ENCODE results near the gene DBNDD1. TPM values are rescaled to one million over a fixed set of nuclear protein-coding genes. Genes with fewer than 3 reads are reported as not detected.
A peak's percentile ranks its signal among the peaks of the same experiment; 100 is the strongest.

Gene DBNDD1, protein sequence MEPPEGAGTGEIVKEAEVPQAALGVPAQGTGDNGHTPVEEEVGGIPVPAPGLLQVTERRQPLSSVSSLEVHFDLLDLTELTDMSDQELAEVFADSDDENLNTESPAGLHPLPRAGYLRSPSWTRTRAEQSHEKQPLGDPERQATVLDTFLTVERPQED
- total RNA-seq (28.2 and 33.6 TPM in 2 replicates), polyA plus RNA-seq (45.7 and 54.7 TPM in 2 replicates), polyA minus RNA-seq (17.0 and 21.8 TPM in 2 replicates), Bru-seq, nascent RNA (percentile 42 among the genes with signal in this experiment), BruChase-seq, experiment 1, labeled RNA remaining after a 6-hour chase (percentile 64 among the genes with signal in this experiment), BruChase-seq, experiment 2, labeled RNA remaining after a 2-hour chase (percentile 50 among the genes with signal in this experiment)
- 35.7 and 43.8 TPM in 2 replicates for polyA plus RNA-seq (2011; cell fraction: cytosol; rRNA removed)
- 14.7 and 17.6 TPM in 2 replicates for polyA plus RNA-seq (2011; cell fraction: nucleus; rRNA removed)
- 35.8 and 43.3 TPM in 2 replicates for polyA plus RNA-seq (2012)
- 4.5 TPM for polyA minus RNA-seq (2011; cell fraction: cytosol; rRNA and poly(A)+ RNA removed)
- polyA minus RNA-seq (2011; cell fraction: nucleus; rRNA and poly(A)+ RNA removed) = 4.8 and 7.1 TPM in 2 replicates
- long read RNA-seq, transcript DBNDD1-207 (1 exons, 2,889 nt) = minor isoform, 16 of 106 reads
- long read RNA-seq, transcript DBNDD1-201 (4 exons, 2,079 nt) = major isoform, 79 of 106 reads
- long read RNA-seq, partial matches to known transcripts = 0 of 106 reads
- long read RNA-seq, other reads (novel, unspliced or antisense) = 7 of 106 reads

DNA sequence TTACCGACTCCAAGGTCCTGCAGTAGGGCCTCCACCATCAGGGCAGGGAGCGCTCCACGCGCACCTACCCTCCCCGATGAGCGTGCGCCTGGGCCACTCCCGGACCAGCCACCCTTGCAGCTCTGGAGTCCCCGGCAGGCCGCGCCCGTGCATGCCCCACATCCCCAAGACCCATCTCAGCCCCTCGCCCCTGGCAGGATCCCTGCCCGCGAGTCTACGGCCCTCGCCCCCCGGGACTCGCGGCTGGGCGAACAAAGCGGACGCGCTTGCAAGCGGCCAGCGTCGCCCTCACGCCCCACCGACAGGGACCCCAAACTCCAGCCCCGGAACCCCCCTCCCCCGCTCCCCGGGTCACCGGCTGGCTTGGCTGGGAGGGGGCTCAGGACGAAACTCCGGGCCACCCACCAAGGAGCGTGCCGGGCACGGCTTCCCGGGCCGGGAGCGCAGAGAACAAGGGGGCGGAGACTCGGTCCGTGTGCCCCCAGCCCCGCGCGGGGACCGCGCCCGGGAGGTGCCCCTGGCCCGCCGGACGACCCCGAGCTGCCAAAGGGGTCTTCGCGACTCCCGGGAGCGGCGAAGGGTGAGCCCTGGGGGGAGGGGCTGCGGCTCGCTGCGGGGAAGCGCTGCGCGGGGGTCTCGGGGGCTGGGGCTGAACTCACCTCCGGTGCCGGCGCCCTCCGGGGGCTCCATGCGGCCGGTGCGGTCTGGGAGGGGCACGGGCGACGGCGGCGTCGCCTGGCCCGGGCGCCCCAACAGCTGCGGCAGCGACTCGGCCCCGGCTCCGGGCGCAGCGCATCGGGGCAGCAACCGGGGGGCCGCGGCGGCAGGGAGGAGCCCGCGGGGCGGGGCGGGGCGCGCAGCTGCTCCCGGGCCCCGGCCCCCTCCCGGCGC, at the start of gene DBNDD1:
Gene DBNDD1 (minus strand): TSS at position 805 of the 891 bp plus-strand sequence. CDS start 115 bp downstream, at position 690.
- intact Hi-C loops (cut with micrococcal nuclease) = loop anchor here (2.0 kb wide), 1 partner anchor 70 kb away; the partner anchor contains the start of gene DEF8
- no peaks in the 10 kb centered on the region for H3K27me3 ChIP-seq (ENCODE audit: control insufficient read depth in 2 of 2, insufficient read depth in 2 of 2, low read length in 2 of 2)
- dilution Hi-C loops (cut with MboI; ENCODE audit: extremely low pct_ligation_motif_present, low sequenced_read_pairs) = no loop called here
- H3K9me3 ChIP-seq (replicated peaks; ENCODE audit: control insufficient read depth, insufficient read depth, low read length) = no peaks in the 10 kb centered on the region
- H3K79me2 ChIP-seq (ENCODE audit: control insufficient read depth, insufficient read depth, low read length) = peaks cover 8% of the 10 kb centered on the region
- no peaks in the 10 kb centered on the region for H4K20me1 ChIP-seq (replicated peaks; ENCODE audit: control insufficient read depth, extremely low read depth, insufficient read depth, low read length)
- no peak within 1 kb of the TSS for H3K27ac ChIP-seq (ENCODE audit: insufficient read depth, low read depth, low read length)
- DNase-seq (ENCODE audit: low read depth, low spot score) (peak; percentile 30), FAIRE-seq (peak; percentile 28)
- no TSS peak for BruUV-seq (replicated peaks)
- H3K4me3 ChIP-seq (replicated peaks in 1 of 3; ENCODE audit: insufficient read depth in 1 of 3, low read depth in 1 of 3, low read length in 3 of 3) = peak within 1 kb of the TSS; percentile 50 to 81 (median 76)
- H3K36me3 ChIP-seq (ENCODE audit: control insufficient read depth in 2 of 2, extremely low read depth in 1 of 2, insufficient read depth in 2 of 2, low read length in 2 of 2) = no peaks in the 10 kb centered on the region
- ChIA-PET CTCF (interaction anchor here (0.7 to 2.3 kb wide), 8 partner anchors 12 to 97 kb away, joined by 3 to 7 read pairs (median 4); no protein-coding TSS in a partner anchor), POLR2A (no interaction called here)
- TF ChIP-seq POLR2A (IDR thresholded peaks at IDR 0.05; ENCODE audit: low read depth, low read length) (peak; percentile 16), EZH2 (IDR thresholded peaks at IDR 0.05; ENCODE audit: borderline replicate concordance, low read depth, low read length, severe bottlenecking) (no peak)
- peak within 1 kb of the TSS; percentile 87 for H2AFZ ChIP-seq (ENCODE audit: low read depth, low read length)
- peak within 1 kb of the TSS; percentile 71 for H3K4me2 ChIP-seq (ENCODE audit: insufficient read depth, low read length)
- no peaks in the 10 kb centered on the region for H3K9me1 ChIP-seq (replicated peaks; ENCODE audit: control insufficient read depth, extremely low read depth, insufficient read depth, low read length)
- peak within 1 kb of the TSS; percentile 59 for H3K9ac ChIP-seq (replicated peaks; ENCODE audit: extremely low read depth, insufficient read depth, low read length)
- peaks cover 37% of the 10 kb centered on the region for H3K4me1 ChIP-seq (ENCODE audit: control insufficient read depth, extremely low read depth, insufficient read depth, low read length)

DNA sequence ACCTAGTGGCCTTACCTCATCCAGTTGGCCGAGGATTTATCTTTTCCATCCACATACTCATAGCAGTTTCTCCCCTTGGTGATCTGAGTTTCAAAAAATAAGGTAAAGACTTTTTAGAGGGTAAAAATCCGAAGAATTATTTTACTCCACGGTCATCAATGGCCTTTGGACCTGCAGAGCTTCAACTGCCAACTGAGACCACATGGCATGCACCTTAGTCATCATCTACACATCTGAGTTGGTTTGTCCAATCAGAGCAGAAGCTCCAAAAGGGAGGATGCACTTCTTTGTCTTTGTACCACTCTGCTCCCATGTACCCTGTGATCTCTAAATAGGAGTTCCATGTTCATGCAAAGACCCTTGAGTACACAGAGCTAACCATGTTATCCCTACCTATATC, 42.2 kb upstream of the DBNDD1 start:
- H3K79me2 ChIP-seq (ENCODE audit: control insufficient read depth, insufficient read depth, low read length) = no peaks in the 10 kb centered on the region
- H3K27me3 ChIP-seq (ENCODE audit: control insufficient read depth in 2 of 2, insufficient read depth in 2 of 2, low read length in 2 of 2) = peaks cover 13% of the 10 kb centered on the region in 2 experiments
- H3K4me2 ChIP-seq (ENCODE audit: insufficient read depth, low read length) = no peak overlapping the region
- no peak overlapping the region for H2AFZ ChIP-seq (ENCODE audit: low read depth, low read length)
- no peak overlapping the region for H3K27ac ChIP-seq (ENCODE audit: insufficient read depth, low read depth, low read length)
- TF ChIP-seq FOS (IDR thresholded peaks at IDR 0.05; ENCODE audit: borderline replicate concordance, insufficient read depth, low read length) (no peak), POLR2A (IDR thresholded peaks at IDR 0.05; ENCODE audit: low read depth, low read length) (no peak), JUN (IDR thresholded peaks at IDR 0.05; ENCODE audit: borderline replicate concordance, insufficient read depth, insufficient read length, low read depth) (no peak), GATA2 (IDR thresholded peaks at IDR 0.05; ENCODE audit: insufficient read depth, insufficient read length, low read depth, low read length) (no peak), EZH2 (IDR thresholded peaks at IDR 0.05; ENCODE audit: borderline replicate concordance, low read depth, low read length, severe bottlenecking) (no peak), MYC (IDR thresholded peaks at IDR 0.05; ENCODE audit: low read depth, low read length) (no peak)
- TF ChIP-seq, protein P1, sequence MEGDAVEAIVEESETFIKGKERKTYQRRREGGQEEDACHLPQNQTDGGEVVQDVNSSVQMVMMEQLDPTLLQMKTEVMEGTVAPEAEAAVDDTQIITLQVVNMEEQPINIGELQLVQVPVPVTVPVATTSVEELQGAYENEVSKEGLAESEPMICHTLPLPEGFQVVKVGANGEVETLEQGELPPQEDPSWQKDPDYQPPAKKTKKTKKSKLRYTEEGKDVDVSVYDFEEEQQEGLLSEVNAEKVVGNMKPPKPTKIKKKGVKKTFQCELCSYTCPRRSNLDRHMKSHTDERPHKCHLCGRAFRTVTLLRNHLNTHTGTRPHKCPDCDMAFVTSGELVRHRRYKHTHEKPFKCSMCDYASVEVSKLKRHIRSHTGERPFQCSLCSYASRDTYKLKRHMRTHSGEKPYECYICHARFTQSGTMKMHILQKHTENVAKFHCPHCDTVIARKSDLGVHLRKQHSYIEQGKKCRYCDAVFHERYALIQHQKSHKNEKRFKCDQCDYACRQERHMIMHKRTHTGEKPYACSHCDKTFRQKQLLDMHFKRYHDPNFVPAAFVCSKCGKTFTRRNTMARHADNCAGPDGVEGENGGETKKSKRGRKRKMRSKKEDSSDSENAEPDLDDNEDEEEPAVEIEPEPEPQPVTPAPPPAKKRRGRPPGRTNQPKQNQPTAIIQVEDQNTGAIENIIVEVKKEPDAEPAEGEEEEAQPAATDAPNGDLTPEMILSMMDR (IDR thresholded peaks at IDR 0.05; ENCODE audit: extremely low read depth in 1 of 2, insufficient read depth in 1 of 2, low read depth in 1 of 2, low read length in 2 of 2) = no peak
- ChIA-PET POLR2A (no interaction called here), CTCF (no interaction called here)
- no peaks in the 10 kb centered on the region for H3K4me1 ChIP-seq (ENCODE audit: control insufficient read depth, extremely low read depth, insufficient read depth, low read length)
- H3K9me1 ChIP-seq (replicated peaks; ENCODE audit: control insufficient read depth, extremely low read depth, insufficient read depth, low read length) = no peaks in the 10 kb centered on the region
- DNase-seq (ENCODE audit: low read depth, low spot score) (no peak), FAIRE-seq (no peak)
- BruUV-seq (replicated peaks) = no TSS peak
- H4K20me1 ChIP-seq (replicated peaks; ENCODE audit: control insufficient read depth, extremely low read depth, insufficient read depth, low read length) = no peaks in the 10 kb centered on the region
- H3K4me3 ChIP-seq (replicated peaks in 1 of 3; ENCODE audit: insufficient read depth in 1 of 3, low read depth in 1 of 3, low read length in 3 of 3) = no peak overlapping the region
- H3K9ac ChIP-seq (replicated peaks; ENCODE audit: extremely low read depth, insufficient read depth, low read length) = no peak overlapping the region
- dilution Hi-C loops (cut with MboI; ENCODE audit: extremely low pct_ligation_motif_present, low sequenced_read_pairs) = no loop called here
- H3K36me3 ChIP-seq (ENCODE audit: control insufficient read depth in 2 of 2, extremely low read depth in 1 of 2, insufficient read depth in 2 of 2, low read length in 2 of 2) = no peaks in the 10 kb centered on the region
- no peaks in the 10 kb centered on the region for H3K9me3 ChIP-seq (replicated peaks; ENCODE audit: control insufficient read depth, insufficient read depth, low read length)
- intact Hi-C loops (cut with micrococcal nuclease) = no loop called here
